Left lung (tissue), 10 donors: ENCODE results near the gene PCBD2. TPM values are rescaled to one million over a fixed set of nuclear protein-coding genes. Genes with fewer than 3 reads are reported as not detected.
"Not testable (repeated sequence)": the region's sequence is repeated elsewhere in the genome, so short reads cannot be mapped to it uniquely, and the experiment has no call there.

ENCODE experiments used
- ATAC-seq: fragments of 200-7000 bp; cut with Tn5 transposase; one replicate; pipeline ENCODE4 v1.9.1; 2020; ENCODE audit warnings: moderate library complexity
- DNase-seq, 4 donors: peaks; one replicate each; pipeline ENCODE4 v3.0.0-alpha.2; 2013 to 2020
- H3K27ac ChIP-seq, 2 donors: fragments of 200-600 bp; sonication (generic) in 1 of 2; one replicate each; pipeline versions ENCODE4 v1.5.0 to v1.8.0; 2020 to 2021
- H3K27me3 ChIP-seq, 2 donors: fragments of 200-600 bp; sonication (generic) in 1 of 2; one replicate each; pipeline versions ENCODE4 v1.5.0 to v1.8.0; 2020 to 2021
- H3K36me3 ChIP-seq, 2 donors: fragments of 200-600 bp; sonication (generic) in 1 of 2; one replicate each; pipeline versions ENCODE4 v1.5.0 to v1.8.0; 2020 to 2021
- H3K4me1 ChIP-seq, 2 donors: fragments of 200-600 bp; one replicate each; pipeline ENCODE4 v1.8.0; 2021
- H3K4me3 ChIP-seq, 2 donors: fragments of 200-600 bp; sonication (generic) in 1 of 2; one replicate each; pipeline versions ENCODE4 v1.5.0 to v1.8.0; 2020 to 2021; ENCODE audit warnings: mild to moderate bottlenecking in 1 of 2
- H3K9me3 ChIP-seq, 2 donors: fragments of 200-600 bp; sonication (generic) in 1 of 2; one replicate each; pipeline versions ENCODE4 v1.5.0 to v1.8.0; 2020 to 2021
- CTCF ChIP-seq, 2 donors: fragments of 200-600 bp; sonication (generic) in 1 of 2; IDR thresholded peaks; one replicate each; pipeline versions ENCODE4 v1.5.0 to v1.8.0; 2021; ENCODE audit warnings: antibody characterized with exemption in 2 of 2
- intact Hi-C, 2 donors: fragments of 100-400 bp; cut with DNase I; formaldehyde crosslinking; loops; one replicate each; pipeline versions ENCODE4 v1.11.2 to v1.14.2; 2022
- polyA plus RNA-seq, 6 donors: library from polyadenylated mRNA; unstranded; fragments of 120-200 nt; gene quantifications; one replicate each; pipeline ENCODE4 v1.2.1, GENCODE V29; 2013; ENCODE audit not compliant: insufficient read length in 6 of 6
- total RNA-seq, 2 donors: library from RNA; stranded (reverse); fragmentation: NEBNext Ultra II Directional; extraction: Animal tissue kit (Norgen Biotek cat#: 25700); gene quantifications; one replicate each; pipeline ENCODE4 v1.2.1, GENCODE V29; 2021
- donor health status: DM: no; HTN: yes; CAD: no.
- donor health status: DM: no; HTN: no; CAD: no.

Gene PCBD2
- total and polyA plus RNA-seq, 8 donors: 9.8 to 17.7 (median 13.5) TPM

- no peak for TF ChIP-seq CTCF (IDR thresholded peaks at IDR 0.05)
- Histone ChIP-seq H3K9me3 (no peaks in the 10 kb centered on the region), H3K4me1 (no peaks in the 10 kb centered on the region), H3K27me3 (no peaks in the 10 kb centered on the region), H3K4me3 (no peak overlapping the region), H3K36me3 (peaks cover 0 to 77% of the 10 kb centered on the region in 2 donors), H3K27ac (no peak overlapping the region)
- ATAC-seq: no peak
- intact Hi-C loops: no loop called here
- no peak for DNase-seq
Measured at GRCh38 chr5:134893748-134894505, 11.0 kb upstream of the PCBD2 start.

GRCh38 chr5:134902071-134902801 is 2.7 kb upstream of the PCBD2 start:
- no peaks in the 10 kb centered on the region for H3K9me3 ChIP-seq
- DNase-seq: no peak
- ATAC-seq: no peak
- H3K4me3 ChIP-seq: no peak overlapping the region
- no peaks in the 10 kb centered on the region for H3K27me3 ChIP-seq
- intact Hi-C loops: no loop called here
- H3K4me1 ChIP-seq: peaks cover 0 to 21% of the 10 kb centered on the region in 2 donors
- peaks cover 0 to 32% of the 10 kb centered on the region in 2 donors for H3K36me3 ChIP-seq
- peak overlapping the region in 1 of 2 donors; percentile 55 for H3K27ac ChIP-seq
- TF ChIP-seq CTCF (IDR thresholded peaks at IDR 0.05): no peak

- intact Hi-C loops: no loop called here
- H3K36me3 ChIP-seq: peaks cover 0 to 5% of the 10 kb centered on the region in 2 donors
- no peaks in the 10 kb centered on the region for H3K9me3 ChIP-seq
- DNase-seq (peak in 3 of 4 donors; percentile 65 to 76 (median 74)), ATAC-seq (peak; percentile 63)
- peak overlapping the region; percentile 99 to 100 for H3K27ac ChIP-seq
- TF ChIP-seq CTCF (IDR thresholded peaks at IDR 0.05): peak; percentile 70 to 71
- peak overlapping the region; percentile 72 to 83 for H3K4me3 ChIP-seq
- peaks cover 0 to 21% of the 10 kb centered on the region in 2 donors for H3K4me1 ChIP-seq
- no peaks in the 10 kb centered on the region for H3K27me3 ChIP-seq
Measured at GRCh38 chr5:134905246-134905996, 490 bp downstream of the PCBD2 start.

- H3K36me3 ChIP-seq: peaks cover 0 to 17% of the 10 kb centered on the region in 2 donors
- no peak for ATAC-seq
- H3K27ac ChIP-seq: no peak overlapping the region
- no peak overlapping the region for H3K4me3 ChIP-seq
- H3K27me3 ChIP-seq: no peaks in the 10 kb centered on the region
- DNase-seq: no peak
- intact Hi-C loops: no loop called here
- peaks cover 0 to 20% of the 10 kb centered on the region in 2 donors for H3K4me1 ChIP-seq
- H3K9me3 ChIP-seq: no peaks in the 10 kb centered on the region
- no peak for TF ChIP-seq CTCF (IDR thresholded peaks at IDR 0.05)
Measured at GRCh38 chr5:134906811-134907210, 1.9 kb downstream of the PCBD2 start.

GRCh38 chr5:134910752-134911151 is 5.8 kb downstream of the PCBD2 start:
- H3K4me1 ChIP-seq, H3K4me3 ChIP-seq, ATAC-seq, H3K9me3 ChIP-seq, DNase-seq, H3K27ac ChIP-seq, H3K27me3 ChIP-seq, intact Hi-C loops: not testable (repeated sequence)
- peaks cover 0 to 51% of the 10 kb centered on the region in 2 donors for H3K36me3 ChIP-seq
